ENCODE results near the gene RABGEF1. TPM values are rescaled to one million over a fixed set of nuclear protein-coding genes. Genes with fewer than 3 reads are reported as not detected.

The RABGEF1 gene
- total RNA-seq, 4 donors from 2014 or later = 37.2 to 72.4 (median 43.8) TPM

DNA sequence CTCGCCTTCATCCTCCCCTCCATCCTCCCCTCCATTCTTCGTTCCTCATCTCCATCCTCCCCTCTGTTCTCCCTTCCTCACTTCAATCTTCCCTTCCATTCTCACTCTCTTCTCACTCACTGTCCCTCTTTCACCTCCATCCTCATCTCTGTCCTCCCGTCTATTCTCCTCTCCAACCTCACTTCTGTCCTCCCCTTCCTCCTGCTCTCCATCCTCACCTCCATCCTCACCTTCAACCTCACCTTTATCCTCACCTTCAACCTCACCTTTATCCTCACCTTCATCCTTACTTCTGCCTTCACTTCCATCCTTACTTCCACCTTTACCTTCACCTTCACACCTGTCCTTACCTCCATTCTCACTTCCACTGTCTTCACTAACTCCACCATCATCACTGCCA lies 11.3 kb upstream of the RABGEF1 start:
- Histone ChIP-seq H3K9me3 (peaks cover 5% of the 10 kb centered on the region), H3K36me3 (peaks cover 10% of the 10 kb centered on the region), H3K27ac (no peak overlapping the region), H3K4me1 (no peaks in the 10 kb centered on the region), H3K4me3 (no peak overlapping the region), H3K27me3 (no peaks in the 10 kb centered on the region)
- TF ChIP-seq, protein P1, sequence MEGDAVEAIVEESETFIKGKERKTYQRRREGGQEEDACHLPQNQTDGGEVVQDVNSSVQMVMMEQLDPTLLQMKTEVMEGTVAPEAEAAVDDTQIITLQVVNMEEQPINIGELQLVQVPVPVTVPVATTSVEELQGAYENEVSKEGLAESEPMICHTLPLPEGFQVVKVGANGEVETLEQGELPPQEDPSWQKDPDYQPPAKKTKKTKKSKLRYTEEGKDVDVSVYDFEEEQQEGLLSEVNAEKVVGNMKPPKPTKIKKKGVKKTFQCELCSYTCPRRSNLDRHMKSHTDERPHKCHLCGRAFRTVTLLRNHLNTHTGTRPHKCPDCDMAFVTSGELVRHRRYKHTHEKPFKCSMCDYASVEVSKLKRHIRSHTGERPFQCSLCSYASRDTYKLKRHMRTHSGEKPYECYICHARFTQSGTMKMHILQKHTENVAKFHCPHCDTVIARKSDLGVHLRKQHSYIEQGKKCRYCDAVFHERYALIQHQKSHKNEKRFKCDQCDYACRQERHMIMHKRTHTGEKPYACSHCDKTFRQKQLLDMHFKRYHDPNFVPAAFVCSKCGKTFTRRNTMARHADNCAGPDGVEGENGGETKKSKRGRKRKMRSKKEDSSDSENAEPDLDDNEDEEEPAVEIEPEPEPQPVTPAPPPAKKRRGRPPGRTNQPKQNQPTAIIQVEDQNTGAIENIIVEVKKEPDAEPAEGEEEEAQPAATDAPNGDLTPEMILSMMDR (IDR thresholded peaks at IDR 0.05) = no peak
- TF ChIP-seq POLR2A (IDR thresholded peaks at IDR 0.05) = no peak
- no peak for TF ChIP-seq EP300 (IDR thresholded peaks at IDR 0.05)
- TF ChIP-seq POLR2AphosphoS5 (IDR thresholded peaks at IDR 0.05) = no peak
- 96% methylated on average over 3 of the region's 3 CpGs for WGBS
- DNase-seq (ENCODE audit: low spot score in 2 of 2) = no peak

DNA sequence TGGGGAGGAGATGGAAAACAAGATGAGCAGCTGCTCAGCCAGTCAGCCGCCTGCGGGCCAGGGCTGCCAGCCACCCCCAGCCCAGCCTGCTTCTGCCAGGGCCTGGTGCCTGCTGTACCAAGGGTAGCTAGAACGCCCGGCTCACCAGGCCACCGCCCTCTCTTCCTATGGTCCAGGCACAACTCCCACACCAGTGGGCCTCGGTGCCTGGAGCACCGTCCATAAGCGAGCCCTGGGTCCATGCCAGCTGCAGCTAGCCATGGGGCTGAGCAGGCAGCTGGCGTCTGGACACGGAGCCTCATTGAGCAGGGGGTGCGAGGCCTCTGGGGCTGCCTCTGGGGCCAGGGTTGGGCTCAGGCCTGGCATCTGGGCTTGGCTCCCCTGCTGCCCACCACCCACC lies 8.5 kb upstream of the RABGEF1 start:
- Histone ChIP-seq H3K4me3 (no peak overlapping the region), H3K9me3 (no peaks in the 10 kb centered on the region), H3K36me3 (peaks cover 10% of the 10 kb centered on the region), H3K27me3 (no peaks in the 10 kb centered on the region), H3K4me1 (peaks cover under 1% of the 10 kb centered on the region), H3K27ac (no peak overlapping the region)
- TF ChIP-seq EP300 (IDR thresholded peaks at IDR 0.05) (no peak), POLR2A (IDR thresholded peaks at IDR 0.05) (no peak), POLR2AphosphoS5 (IDR thresholded peaks at IDR 0.05) (no peak)
- TF ChIP-seq, protein P1 (IDR thresholded peaks at IDR 0.05) = no peak
- no peak for DNase-seq (ENCODE audit: low spot score in 2 of 2)
- 90% methylated on average over 4 of the region's 11 CpGs for WGBS

DNA sequence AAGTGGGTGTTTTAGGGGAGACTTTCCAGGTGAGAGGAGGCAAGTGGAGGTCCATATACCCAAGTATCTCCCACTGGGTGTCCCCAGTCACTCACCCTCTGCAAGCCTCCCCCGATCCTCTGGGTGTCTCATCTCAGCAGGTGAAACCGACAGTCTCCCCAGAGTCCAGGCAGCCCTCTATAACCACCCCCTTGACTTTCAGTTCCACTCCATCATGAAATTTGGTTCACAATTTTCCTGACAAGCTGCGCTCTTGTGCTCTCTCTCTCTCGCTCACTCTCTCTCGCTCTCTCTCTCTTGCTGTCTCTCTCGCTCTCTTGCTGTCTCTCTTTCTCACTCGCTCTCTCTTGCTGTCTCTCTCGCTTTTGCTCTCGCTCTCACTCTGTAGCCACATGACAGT lies 8.1 kb upstream of the RABGEF1 start:
- peaks cover 2% of the 10 kb centered on the region for H3K4me1 ChIP-seq
- DNase-seq (ENCODE audit: low spot score in 2 of 2) = no peak
- no peak overlapping the region for H3K4me3 ChIP-seq
- TF ChIP-seq POLR2A (IDR thresholded peaks at IDR 0.05) (no peak), POLR2AphosphoS5 (IDR thresholded peaks at IDR 0.05) (no peak), EP300 (IDR thresholded peaks at IDR 0.05) (no peak)
- TF ChIP-seq, protein P1 (IDR thresholded peaks at IDR 0.05) = no peak
- H3K36me3 ChIP-seq = peaks cover 10% of the 10 kb centered on the region
- WGBS = 93% methylated on average over 9 of the region's 9 CpGs
- H3K9me3 ChIP-seq = no peaks in the 10 kb centered on the region
- H3K27me3 ChIP-seq = no peaks in the 10 kb centered on the region
- H3K27ac ChIP-seq = no peak overlapping the region

DNA sequence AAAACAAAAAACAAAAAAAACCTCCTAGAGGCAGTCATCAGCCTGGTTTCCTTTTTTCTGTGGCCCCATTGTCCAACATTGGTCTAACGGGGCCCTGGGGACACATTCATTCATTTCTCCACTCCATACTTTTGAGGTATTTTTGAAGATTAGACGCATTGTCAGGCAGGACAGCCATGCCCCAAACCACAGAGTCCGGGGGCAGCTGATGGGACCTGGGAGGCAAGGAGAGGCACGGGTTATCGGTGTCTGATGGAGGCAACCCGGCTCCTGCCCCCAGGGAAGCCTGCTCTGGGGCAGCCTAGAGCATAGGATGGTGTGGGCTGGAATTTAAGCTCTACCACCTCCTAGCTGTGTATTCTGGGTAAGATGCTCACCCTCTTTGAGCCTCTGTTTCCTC lies 6.5 kb upstream of the RABGEF1 start:
- WGBS = 81% methylated on average over 6 of the region's 6 CpGs
- no peaks in the 10 kb centered on the region for H3K9me3 ChIP-seq
- no peak overlapping the region for H3K27ac ChIP-seq
- H3K4me3 ChIP-seq = no peak overlapping the region
- TF ChIP-seq EP300 (IDR thresholded peaks at IDR 0.05) (no peak), POLR2A (IDR thresholded peaks at IDR 0.05) (no peak), POLR2AphosphoS5 (IDR thresholded peaks at IDR 0.05) (no peak)
- TF ChIP-seq, protein P1 (IDR thresholded peaks at IDR 0.05) = no peak
- peaks cover 10% of the 10 kb centered on the region for H3K36me3 ChIP-seq
- no peaks in the 10 kb centered on the region for H3K27me3 ChIP-seq
- peaks cover 6% of the 10 kb centered on the region for H3K4me1 ChIP-seq
- no peak for DNase-seq (ENCODE audit: low spot score in 2 of 2)

DNA sequence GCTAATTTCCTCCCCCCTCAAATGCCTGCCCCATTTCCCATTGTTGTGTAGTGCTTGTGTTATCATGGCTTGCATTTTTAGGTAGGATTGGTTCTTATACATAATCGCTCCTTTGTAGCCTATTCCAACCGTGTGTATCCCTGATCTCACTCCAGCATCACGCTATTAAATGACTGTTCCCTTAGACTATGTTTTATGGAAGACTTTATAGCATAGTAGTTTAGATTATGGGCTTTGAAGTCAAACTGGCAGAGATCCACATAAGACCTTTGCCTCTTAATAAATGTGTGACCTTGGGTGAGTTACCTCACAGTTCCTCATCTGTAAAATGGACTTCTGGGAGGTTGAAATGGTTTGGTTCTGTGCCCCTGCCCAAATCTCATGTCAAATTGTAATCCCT lies 5.4 kb upstream of the RABGEF1 start:
- H3K27ac ChIP-seq = no peak overlapping the region
- WGBS = 88% methylated on average over 3 of the region's 3 CpGs
- H3K4me1 ChIP-seq = peaks cover 13% of the 10 kb centered on the region
- H3K9me3 ChIP-seq = no peaks in the 10 kb centered on the region
- no peak overlapping the region for H3K4me3 ChIP-seq
- H3K36me3 ChIP-seq = peaks cover 10% of the 10 kb centered on the region
- no peak for DNase-seq (ENCODE audit: low spot score in 2 of 2)
- H3K27me3 ChIP-seq = no peaks in the 10 kb centered on the region
- TF ChIP-seq EP300 (IDR thresholded peaks at IDR 0.05) (no peak), POLR2AphosphoS5 (IDR thresholded peaks at IDR 0.05) (no peak), POLR2A (IDR thresholded peaks at IDR 0.05) (no peak)
- TF ChIP-seq, protein P1 (IDR thresholded peaks at IDR 0.05) = no peak
